ENCODE results near the gene ZBED4.

DNA sequence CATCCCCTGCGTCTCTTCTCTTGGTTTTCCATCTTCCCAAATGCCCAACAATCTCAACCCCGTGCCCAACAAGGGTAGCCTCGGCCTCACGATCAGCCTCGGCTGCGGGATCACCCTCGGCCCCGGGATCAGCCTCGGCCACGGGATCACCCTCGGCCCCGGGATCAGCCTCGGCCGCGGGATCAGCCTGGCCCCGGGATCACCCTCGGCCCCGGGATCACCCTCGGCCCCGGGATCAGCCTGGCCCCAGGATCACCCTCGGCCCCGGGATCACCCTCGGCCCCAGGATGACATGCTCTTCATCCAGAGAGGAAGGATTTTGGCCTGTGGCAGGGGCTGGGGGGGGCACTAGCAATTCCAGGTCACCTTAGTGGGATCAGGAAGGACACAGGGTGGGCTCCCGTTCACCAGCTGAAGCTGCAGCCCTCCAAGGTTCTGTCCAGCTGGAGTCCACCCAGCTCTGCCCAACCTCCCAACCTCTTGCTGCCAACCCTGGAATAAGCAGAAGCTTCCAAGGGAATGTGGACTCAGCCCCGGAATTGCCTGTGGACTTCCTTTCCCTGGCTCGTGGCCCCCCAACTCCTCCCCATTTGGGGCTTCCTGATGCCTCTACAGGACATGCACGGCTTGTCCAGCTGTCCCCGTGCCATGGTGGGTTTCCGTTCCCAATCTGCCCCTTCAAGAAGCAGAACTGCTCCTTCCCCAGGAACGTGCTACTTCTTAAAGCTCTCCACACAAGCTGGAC is 58.4 kb downstream of the ZBED4 start:
- TF ChIP-seq ZNF274 (IDR thresholded peaks at IDR 0.05; ENCODE audit: low read depth, low read length) = no peak
- TF ChIP-seq YY1 (IDR thresholded peaks at IDR 0.05; ENCODE audit: insufficient read depth, insufficient read length) = no peak
